Cardiac muscle cell (in vitro differentiated cells and primary cell): ENCODE data around the gene PHACTR2. TPM values are rescaled to one million over a fixed set of nuclear protein-coding genes. Genes with fewer than 3 reads are reported as not detected.

ENCODE experiments used
- DNase-seq, 2 donors: peaks; one replicate each; pipeline versions ENCODE4 v3.0.0 to v3.0.0-alpha.2; 2010 to 2017; ENCODE audit warnings: low read depth in 1 of 2, low spot score in 1 of 2
- H3K27ac ChIP-seq: fragments of 200-600 bp; sonication (generic); 2 replicates; pipeline ENCODE4 v1.5.1; 2016
- H3K27me3 ChIP-seq: fragments of 200-600 bp; sonication (generic); 2 replicates; pipeline ENCODE4 v1.6.0; 2016; ENCODE audit warnings: control low read depth
- H3K36me3 ChIP-seq: fragments of 200-600 bp; sonication (generic); 2 replicates; pipeline ENCODE4 v1.5.1; 2016; ENCODE audit warnings: control low read depth
- H3K4me1 ChIP-seq: fragments of 200-600 bp; sonication (generic); 2 replicates; pipeline ENCODE4 v1.8.1; 2017; ENCODE audit warnings: low read depth, mild to moderate bottlenecking, mixed run types
- H3K4me3 ChIP-seq: fragments of 200-600 bp; sonication (generic); 2 replicates; pipeline ENCODE4 v1.5.1; 2016; ENCODE audit warnings: mild to moderate bottlenecking
- H3K9me3 ChIP-seq: fragments of 200-600 bp; sonication (generic); 2 replicates; pipeline ENCODE4 v1.5.1; 2017; ENCODE audit warnings: low read depth, mild to moderate bottlenecking, control low read depth
- polyA plus RNA-seq: library from polyadenylated mRNA; unstranded; fragments of >200 nt; fragmentation: Nextera tagmentation; extraction: Ambion mirVana; gene quantifications from 2 replicates; pipeline ENCODE4 v1.2.1, GENCODE V29; 2016
- total RNA-seq: library from RNA; depleted of rRNA; stranded (reverse); fragments of >200 nt; gene quantifications from 2 replicates; pipeline ENCODE4 v1.2.3, GENCODE V29; 2016
- TF ChIP-seq, protein P1 (sequence below): IDR thresholded peaks from 2 replicates; pipeline ENCODE4 v1.5.1; 2012; ENCODE audit warnings: low read depth, mild to moderate bottlenecking, low read length

PHACTR2 gene
- total and polyA plus RNA-seq, 2 experiments from 2014 or later: 47.3 to 52.3 TPM

DNA sequence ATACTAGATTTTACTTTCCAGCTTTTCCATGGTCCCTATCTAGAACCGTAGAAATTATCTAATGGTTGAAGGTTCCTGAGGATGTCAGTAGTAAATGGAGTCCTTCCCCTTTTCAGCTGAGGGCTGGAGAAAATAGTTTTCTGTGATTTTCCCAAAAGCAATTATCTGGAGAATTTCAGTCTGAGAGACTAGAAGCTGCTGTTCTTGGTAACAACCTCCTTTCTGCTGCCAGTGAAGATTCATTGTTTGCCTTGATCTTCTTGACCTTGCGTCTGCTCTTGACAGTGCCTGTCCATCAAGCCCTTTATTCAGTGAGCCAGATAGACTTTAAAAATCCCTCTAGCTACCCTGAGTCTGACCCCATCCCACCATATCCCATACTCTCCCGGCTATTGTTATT lies 73.1 kb downstream of the PHACTR2 start:
- TF ChIP-seq, protein P1, sequence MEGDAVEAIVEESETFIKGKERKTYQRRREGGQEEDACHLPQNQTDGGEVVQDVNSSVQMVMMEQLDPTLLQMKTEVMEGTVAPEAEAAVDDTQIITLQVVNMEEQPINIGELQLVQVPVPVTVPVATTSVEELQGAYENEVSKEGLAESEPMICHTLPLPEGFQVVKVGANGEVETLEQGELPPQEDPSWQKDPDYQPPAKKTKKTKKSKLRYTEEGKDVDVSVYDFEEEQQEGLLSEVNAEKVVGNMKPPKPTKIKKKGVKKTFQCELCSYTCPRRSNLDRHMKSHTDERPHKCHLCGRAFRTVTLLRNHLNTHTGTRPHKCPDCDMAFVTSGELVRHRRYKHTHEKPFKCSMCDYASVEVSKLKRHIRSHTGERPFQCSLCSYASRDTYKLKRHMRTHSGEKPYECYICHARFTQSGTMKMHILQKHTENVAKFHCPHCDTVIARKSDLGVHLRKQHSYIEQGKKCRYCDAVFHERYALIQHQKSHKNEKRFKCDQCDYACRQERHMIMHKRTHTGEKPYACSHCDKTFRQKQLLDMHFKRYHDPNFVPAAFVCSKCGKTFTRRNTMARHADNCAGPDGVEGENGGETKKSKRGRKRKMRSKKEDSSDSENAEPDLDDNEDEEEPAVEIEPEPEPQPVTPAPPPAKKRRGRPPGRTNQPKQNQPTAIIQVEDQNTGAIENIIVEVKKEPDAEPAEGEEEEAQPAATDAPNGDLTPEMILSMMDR: no peak
- H3K9me3 ChIP-seq: no peaks in the 10 kb centered on the region
- H3K36me3 ChIP-seq: peaks cover 14% of the 10 kb centered on the region
- peaks cover 24% of the 10 kb centered on the region for H3K4me1 ChIP-seq
- no peak for DNase-seq
- no peaks in the 10 kb centered on the region for H3K27me3 ChIP-seq
- H3K27ac ChIP-seq: no peak overlapping the region
- no peak overlapping the region for H3K4me3 ChIP-seq

DNA sequence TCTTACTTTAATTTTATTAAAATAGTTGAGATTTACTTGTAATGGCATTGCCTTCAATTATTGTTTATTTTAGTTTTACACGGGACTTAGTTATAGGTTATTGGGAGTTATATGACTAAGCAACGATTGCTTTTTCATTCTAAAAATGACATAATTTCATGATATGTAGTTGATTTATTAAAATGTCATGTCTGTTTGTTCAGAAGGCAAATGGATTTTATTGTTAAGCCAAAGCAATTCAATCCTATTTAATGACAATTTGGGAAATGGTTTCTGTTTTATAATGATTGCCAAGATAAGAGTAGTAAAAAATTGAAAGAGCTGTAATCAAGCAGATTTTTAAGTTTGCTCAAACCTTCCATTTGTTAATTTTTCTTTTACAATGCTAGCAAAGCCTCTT lies 74.7 kb downstream of the PHACTR2 start:
- H3K36me3 ChIP-seq: peaks cover 17% of the 10 kb centered on the region
- H3K4me1 ChIP-seq: peaks cover 10% of the 10 kb centered on the region
- no peaks in the 10 kb centered on the region for H3K9me3 ChIP-seq
- TF ChIP-seq, protein P1: no peak
- no peak for DNase-seq
- no peak overlapping the region for H3K4me3 ChIP-seq
- H3K27me3 ChIP-seq: no peaks in the 10 kb centered on the region
- H3K27ac ChIP-seq: no peak overlapping the region

DNA sequence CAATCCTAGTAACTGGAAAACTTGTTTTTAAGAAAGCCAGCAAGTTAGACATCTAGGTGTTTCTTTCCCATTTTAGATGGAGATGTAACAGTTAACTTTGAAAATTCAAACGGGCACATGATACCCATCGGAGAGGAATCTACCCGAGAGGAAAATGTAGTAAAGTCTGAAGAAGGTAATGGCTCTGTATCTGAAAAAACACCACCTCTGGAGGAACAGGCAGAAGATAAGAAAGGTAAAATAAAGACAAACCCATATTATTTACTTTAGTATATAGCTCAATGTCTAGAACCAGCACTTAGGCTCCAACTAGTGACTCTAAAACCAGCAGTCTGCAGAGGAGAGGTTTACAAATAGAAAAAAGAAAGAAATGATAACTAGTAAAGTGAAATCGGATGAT lies 75.9 kb downstream of the PHACTR2 start:
- Histone ChIP-seq H3K9me3 (no peaks in the 10 kb centered on the region), H3K27ac (no peak overlapping the region), H3K36me3 (peaks cover 17% of the 10 kb centered on the region), H3K4me3 (no peak overlapping the region), H3K27me3 (no peaks in the 10 kb centered on the region), H3K4me1 (peaks cover 6% of the 10 kb centered on the region)
- TF ChIP-seq, protein P1: no peak
- DNase-seq: no peak

DNA sequence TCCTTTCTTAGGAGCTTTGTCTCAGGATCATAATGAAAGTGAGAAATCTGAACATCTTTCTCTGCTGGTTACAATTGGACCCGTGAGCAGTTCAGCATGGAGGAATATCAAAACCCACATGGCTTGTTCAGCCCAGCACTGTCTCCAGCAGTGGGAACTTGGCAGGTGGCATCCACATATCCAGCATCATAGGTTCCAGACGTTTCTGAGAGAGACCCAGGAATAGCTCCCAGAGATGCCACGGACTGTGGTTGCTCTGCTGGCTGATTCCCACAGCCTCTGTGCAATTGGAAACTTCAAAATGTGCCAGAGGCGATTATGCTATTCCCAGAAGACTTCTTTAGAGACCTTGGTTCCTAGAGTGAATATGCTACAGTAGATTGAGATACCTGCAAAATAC lies 76.4 kb downstream of the PHACTR2 start:
- no peaks in the 10 kb centered on the region for H3K27me3 ChIP-seq
- no peaks in the 10 kb centered on the region for H3K9me3 ChIP-seq
- H3K27ac ChIP-seq: no peak overlapping the region
- TF ChIP-seq, protein P1: no peak
- peaks cover 6% of the 10 kb centered on the region for H3K4me1 ChIP-seq
- H3K36me3 ChIP-seq: peaks cover 17% of the 10 kb centered on the region
- H3K4me3 ChIP-seq: no peak overlapping the region
- DNase-seq: no peak

DNA sequence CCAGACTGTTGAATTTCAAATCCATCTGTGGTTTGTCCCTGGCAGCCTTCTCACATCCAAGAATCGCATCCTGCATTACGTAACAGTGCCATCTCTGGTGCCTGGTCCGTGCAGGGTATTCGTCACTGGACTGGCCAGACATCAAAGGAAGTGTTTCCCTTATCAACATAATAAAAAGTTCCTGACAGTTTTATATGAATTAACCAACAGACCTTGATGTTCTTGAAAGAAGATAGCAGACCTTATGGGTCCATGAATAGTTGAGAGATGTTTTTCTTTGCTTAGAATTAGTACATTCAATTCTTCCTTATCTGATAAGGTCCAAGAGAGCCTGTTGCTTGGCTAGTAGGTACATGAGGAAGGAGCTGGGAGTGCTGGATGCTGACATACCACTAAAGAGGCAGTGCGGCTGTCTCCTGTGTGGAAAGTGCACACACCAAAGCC lies 77.6 kb downstream of the PHACTR2 start:
- H3K4me1 ChIP-seq: peaks cover 6% of the 10 kb centered on the region
- peak in 1 of 2 donors; percentile 87 for DNase-seq
- H3K4me3 ChIP-seq: no peak overlapping the region
- TF ChIP-seq, protein P1: no peak
- no peak overlapping the region for H3K27ac ChIP-seq
- H3K9me3 ChIP-seq: no peaks in the 10 kb centered on the region
- H3K27me3 ChIP-seq: no peaks in the 10 kb centered on the region
- peaks cover 17% of the 10 kb centered on the region for H3K36me3 ChIP-seq
